K562 (cell line): ENCODE data around the gene PPP4R1. TPM values are rescaled to one million over a fixed set of nuclear protein-coding genes. Genes with fewer than 3 reads are reported as not detected.

Source experiments
- CBX3 ChIP-seq, 2 experiments: IDR thresholded peaks; 1 replicate in 1 of 2; 2 replicates in 1 of 2; pipeline ENCODE4 v1.6.1; 2012; ENCODE audit warnings: inconsistent platforms in 2 of 2, low read length in 2 of 2, borderline replicate concordance in 1 of 2, control low read depth in 1 of 2
- CTBP1 ChIP-seq: fragments of 450-650 bp; IDR thresholded peaks from 2 replicates; pipeline ENCODE4 v1.6.1; 2016; ENCODE audit warnings: borderline replicate concordance
- E2F4 ChIP-seq: sonication (generic); formaldehyde crosslinking; IDR thresholded peaks from 2 replicates; pipeline ENCODE4 v1.8.0; 2022; ENCODE audit warnings: mild to moderate bottlenecking, low read depth, missing genetic modification reagents
- HEY1 ChIP-seq: fragments of 250-450 bp; sonication (Bioruptor Pico); IDR thresholded peaks from 2 replicates; pipeline ENCODE4 v1.5.0; 2020; ENCODE audit warnings: mild to moderate bottlenecking, moderate library complexity, borderline replicate concordance
- MED1 ChIP-seq: sonication (generic); formaldehyde crosslinking; IDR thresholded peaks from 2 replicates; pipeline ENCODE4 v1.8.1; 2023; ENCODE audit warnings: missing genetic modification reagents, borderline replicate concordance
- MYNN ChIP-seq, 2 experiments: sonication (generic); formaldehyde crosslinking in 1 of 2; IDR thresholded peaks; 2 replicates each; pipeline versions ENCODE4 v1.5.0 to v1.6.1; 2016 to 2020; ENCODE audit warnings: antibody characterized with exemption in 1 of 2, missing genetic modification reagents in 1 of 2
- NFYB ChIP-seq: IDR thresholded peaks from 2 replicates; pipeline ENCODE4 v1.6.1; 2011; ENCODE audit warnings: mild to moderate bottlenecking, moderate library complexity; ENCODE audit not compliant: insufficient read length; ENCODE audit errors: extremely low read depth
- RAD51 ChIP-seq: fragments of 450-650 bp; IDR thresholded peaks from 2 replicates; pipeline ENCODE4 v1.7.1; 2016; ENCODE audit warnings: low read depth, mild to moderate bottlenecking, borderline replicate concordance
- ZEB2 ChIP-seq: fragments of 450-650 bp; IDR thresholded peaks from 2 replicates; pipeline ENCODE4 v1.6.1; 2016
- ZNF143 ChIP-seq: sonication (generic); formaldehyde crosslinking; IDR thresholded peaks from 2 replicates; pipeline ENCODE4 v1.9.0; 2022; ENCODE audit warnings: mild to moderate bottlenecking, missing genetic modification reagents
- ZNF165 ChIP-seq: fragments of 250-450 bp; sonication (Bioruptor Pico); IDR thresholded peaks from 2 replicates; pipeline ENCODE4 v1.4.0; 2020; ENCODE audit warnings: borderline replicate concordance
- ZNF280B ChIP-seq: fragments of 250-450 bp; sonication (Bioruptor Pico); IDR thresholded peaks from 2 replicates; pipeline ENCODE4 v1.5.1; 2021; ENCODE audit warnings: mild to moderate bottlenecking
- ZNF644 ChIP-seq: fragments of 200-800 bp; sonication (Bioruptor generic); IDR thresholded peaks from 2 replicates; pipeline ENCODE4 v1.6.1; 2016; ENCODE audit warnings: low read depth, missing genetic modification characterization, missing compliant biosample characterization
- ZNF778 ChIP-seq: fragments of 450-650 bp; formaldehyde crosslinking; IDR thresholded peaks from 2 replicates; pipeline ENCODE4 v1.4.0; 2020; ENCODE audit warnings: mild to moderate bottlenecking, moderate library complexity
- polyA plus RNA-seq, 8 experiments: library from polyadenylated mRNA; depleted of rRNA in 4 of 8; stranded (reverse) in 5 of 8; unstranded in 3 of 8; fragments of >200 nt; fragmentation: Nextera tagmentation in 2 of 8; fragmentation: Illumina TruSeq in 1 of 8; extraction: Ambion mirVana in 2 of 8; extraction: Trizol in 1 of 8; gene quantifications; 2 replicates each; pipeline versions ENCODE4 v1.2.1 to v1.2.3, GENCODE V29; 2011 to 2014; ENCODE audit warnings: inconsistent platforms in 1 of 8, missing spikeins in 1 of 8
- total RNA-seq, 7 experiments: library from RNA; depleted of rRNA in 6 of 7; stranded (reverse); fragments of >200 nt in 6 of 7; fragmentation: Illumina TruSeq in 2 of 7; extraction: Trizol in 2 of 7; gene quantifications; 2 replicates each; pipeline versions ENCODE4 v1.2.1 to v1.2.3, GENCODE V29; 2011 to 2021; ENCODE audit warnings: low replicate concordance in 1 of 7
- TF ChIP-seq, protein P1 (sequence below): fragments of 200-800 bp; sonication (Bioruptor generic); IDR thresholded peaks from 2 replicates; pipeline ENCODE4 v1.6.1; 2017; ENCODE audit warnings: missing genetic modification characterization, missing compliant biosample characterization
- TF ChIP-seq, protein P2 (sequence below): sonication (generic); formaldehyde crosslinking; IDR thresholded peaks from 2 replicates; pipeline ENCODE4 v1.8.0; 2022; ENCODE audit warnings: mild to moderate bottlenecking, missing genetic modification reagents
- TF ChIP-seq, protein P3 (sequence below): fragments of 250-450 bp; sonication (Bioruptor Pico); IDR thresholded peaks from 2 replicates; pipeline ENCODE4 v1.8.0; 2022; ENCODE audit warnings: moderate library complexity, mild to moderate bottlenecking, inconsistent platforms
- TF ChIP-seq, protein P4 (sequence below): sonication (generic); formaldehyde crosslinking; IDR thresholded peaks from 2 replicates; pipeline ENCODE4 v1.5.0; 2020; ENCODE audit warnings: missing genetic modification reagents
- TF ChIP-seq, protein P5 (sequence below): sonication (generic); formaldehyde crosslinking; IDR thresholded peaks from 2 replicates; pipeline ENCODE4 v1.8.1; 2022; ENCODE audit warnings: missing genetic modification reagents

Gene PPP4R1
- total and polyA plus RNA-seq, 9 of the 15 experiments (the other 6 are each of a cell fraction or from before 2014, with no cell fraction given), result 23.5 to 136 (median 84.5) TPM

- TF ChIP-seq, protein P1, sequence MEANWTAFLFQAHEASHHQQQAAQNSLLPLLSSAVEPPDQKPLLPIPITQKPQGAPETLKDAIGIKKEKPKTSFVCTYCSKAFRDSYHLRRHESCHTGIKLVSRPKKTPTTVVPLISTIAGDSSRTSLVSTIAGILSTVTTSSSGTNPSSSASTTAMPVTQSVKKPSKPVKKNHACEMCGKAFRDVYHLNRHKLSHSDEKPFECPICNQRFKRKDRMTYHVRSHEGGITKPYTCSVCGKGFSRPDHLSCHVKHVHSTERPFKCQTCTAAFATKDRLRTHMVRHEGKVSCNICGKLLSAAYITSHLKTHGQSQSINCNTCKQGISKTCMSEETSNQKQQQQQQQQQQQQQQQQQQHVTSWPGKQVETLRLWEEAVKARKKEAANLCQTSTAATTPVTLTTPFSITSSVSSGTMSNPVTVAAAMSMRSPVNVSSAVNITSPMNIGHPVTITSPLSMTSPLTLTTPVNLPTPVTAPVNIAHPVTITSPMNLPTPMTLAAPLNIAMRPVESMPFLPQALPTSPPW (CRISPR knock-in tag), result no peak
- no peak for TF ChIP-seq CBX3 (IDR thresholded peaks at IDR 0.05; ENCODE audit: borderline replicate concordance in 1 of 2, low read length in 2 of 2)
- TF ChIP-seq NFYB, result no peak
- TF ChIP-seq ZNF165 (CRISPR knock-in tag), result no peak
- TF ChIP-seq, protein P2, sequence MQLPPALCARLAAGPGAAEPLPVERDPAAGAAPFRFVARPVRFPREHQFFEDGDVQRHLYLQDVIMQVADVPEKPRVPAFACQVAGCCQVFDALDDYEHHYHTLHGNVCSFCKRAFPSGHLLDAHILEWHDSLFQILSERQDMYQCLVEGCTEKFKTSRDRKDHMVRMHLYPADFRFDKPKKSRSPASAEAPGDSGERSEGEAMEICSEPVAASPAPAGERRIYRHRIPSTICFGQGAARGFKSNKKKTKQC, result 0 out of 2 replicates have a peak, but pooled peaks have one; percentile 6
- no peak for TF ChIP-seq ZNF143 (CRISPR knock-in tag)
- TF ChIP-seq, protein P3, sequence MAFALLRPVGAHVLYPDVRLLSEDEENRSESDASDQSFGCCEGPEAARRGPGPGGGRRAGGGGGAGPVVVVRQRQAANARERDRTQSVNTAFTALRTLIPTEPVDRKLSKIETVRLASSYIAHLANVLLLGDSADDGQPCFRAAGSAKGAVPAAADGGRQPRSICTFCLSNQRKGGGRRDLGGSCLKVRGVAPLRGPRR (CRISPR knock-in tag), result no peak
- 0 out of 2 replicates have a peak, but pooled peaks have one; percentile 41 for TF ChIP-seq E2F4 (CRISPR knock-in tag)
- TF ChIP-seq MYNN (IDR thresholded peaks at IDR 0.05), result peak; percentile 43; the same call in 1 of the 2 replicates
- TF ChIP-seq MYNN (CRISPR knock-in tag; IDR thresholded peaks at IDR 0.05), result no peak
- TF ChIP-seq, protein P4, sequence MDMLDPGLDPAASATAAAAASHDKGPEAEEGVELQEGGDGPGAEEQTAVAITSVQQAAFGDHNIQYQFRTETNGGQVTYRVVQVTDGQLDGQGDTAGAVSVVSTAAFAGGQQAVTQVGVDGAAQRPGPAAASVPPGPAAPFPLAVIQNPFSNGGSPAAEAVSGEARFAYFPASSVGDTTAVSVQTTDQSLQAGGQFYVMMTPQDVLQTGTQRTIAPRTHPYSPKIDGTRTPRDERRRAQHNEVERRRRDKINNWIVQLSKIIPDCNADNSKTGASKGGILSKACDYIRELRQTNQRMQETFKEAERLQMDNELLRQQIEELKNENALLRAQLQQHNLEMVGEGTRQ (CRISPR knock-in tag), result no peak
- TF ChIP-seq, protein P5, sequence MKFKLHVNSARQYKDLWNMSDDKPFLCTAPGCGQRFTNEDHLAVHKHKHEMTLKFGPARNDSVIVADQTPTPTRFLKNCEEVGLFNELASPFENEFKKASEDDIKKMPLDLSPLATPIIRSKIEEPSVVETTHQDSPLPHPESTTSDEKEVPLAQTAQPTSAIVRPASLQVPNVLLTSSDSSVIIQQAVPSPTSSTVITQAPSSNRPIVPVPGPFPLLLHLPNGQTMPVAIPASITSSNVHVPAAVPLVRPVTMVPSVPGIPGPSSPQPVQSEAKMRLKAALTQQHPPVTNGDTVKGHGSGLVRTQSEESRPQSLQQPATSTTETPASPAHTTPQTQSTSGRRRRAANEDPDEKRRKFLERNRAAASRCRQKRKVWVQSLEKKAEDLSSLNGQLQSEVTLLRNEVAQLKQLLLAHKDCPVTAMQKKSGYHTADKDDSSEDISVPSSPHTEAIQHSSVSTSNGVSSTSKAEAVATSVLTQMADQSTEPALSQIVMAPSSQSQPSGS (CRISPR knock-in tag), result no peak
- TF ChIP-seq HEY1 (CRISPR knock-in tag), result no peak
- TF ChIP-seq ZEB2, result no peak
- TF ChIP-seq ZNF644, result no peak
- TF ChIP-seq RAD51, result no peak
- no peak for TF ChIP-seq MED1 (CRISPR knock-in tag)
- peak; percentile 81 for TF ChIP-seq CTBP1
- no peak for TF ChIP-seq ZNF778
- no peak for TF ChIP-seq ZNF280B (CRISPR knock-in tag)
Measured at GRCh38 chr18:9613550-9614400, 584 bp downstream of the PPP4R1 start (continued).
